NOMO-1 treated with dmso at 0.1 percent for 144 hours (cell line): ENCODE data around the gene OR2M7.
A peak's percentile ranks its signal among the peaks of the same experiment; 100 is the strongest.
"Not testable (repeated sequence)": the region's sequence is repeated elsewhere in the genome, so short reads cannot be mapped to it uniquely, and the experiment has no call there.

ENCODE experiments used
- DNase-seq: peaks from one replicate; lab custom pipeline; 2025; ENCODE audit not compliant: unreplicated experiment; lab: John Stamatoyannopoulos, UW

Gene OR2M7, protein sequence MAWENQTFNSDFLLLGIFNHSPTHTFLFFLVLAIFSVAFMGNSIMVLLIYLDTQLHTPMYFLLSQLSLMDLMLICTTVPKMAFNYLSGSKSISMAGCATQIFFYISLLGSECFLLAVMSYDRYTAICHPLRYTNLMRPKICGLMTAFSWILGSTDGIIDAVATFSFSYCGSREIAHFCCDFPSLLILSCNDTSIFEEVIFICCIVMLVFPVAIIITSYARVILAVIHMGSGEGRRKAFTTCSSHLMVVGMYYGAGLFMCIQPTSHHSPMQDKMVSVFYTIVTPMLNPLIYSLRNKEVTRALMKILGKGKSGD

DNA sequence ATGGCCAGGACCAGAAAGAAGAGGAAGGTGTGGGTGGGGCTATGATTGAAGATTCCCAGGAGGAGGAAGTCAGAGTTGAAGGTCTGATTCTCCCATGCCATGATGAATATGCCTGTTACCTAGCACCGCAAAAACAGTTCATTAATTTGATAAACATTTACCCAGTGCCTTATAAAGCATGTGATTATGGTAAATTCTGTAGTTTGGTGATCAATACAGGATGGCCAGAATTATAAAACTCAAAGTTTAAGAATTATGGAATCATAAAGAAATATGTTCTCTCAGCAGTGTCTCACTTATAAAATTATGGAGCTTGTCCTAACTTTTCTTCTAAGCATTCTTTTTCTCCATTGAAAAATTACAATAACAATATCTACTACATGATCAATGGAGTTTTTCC, at the start of gene OR2M7:
Gene OR2M7, minus strand, starts transcription at position 101 of the 400 bp plus-strand sequence. Its CDS starts 0 bp downstream, at position 101.
- DNase-seq = no peak

DNA sequence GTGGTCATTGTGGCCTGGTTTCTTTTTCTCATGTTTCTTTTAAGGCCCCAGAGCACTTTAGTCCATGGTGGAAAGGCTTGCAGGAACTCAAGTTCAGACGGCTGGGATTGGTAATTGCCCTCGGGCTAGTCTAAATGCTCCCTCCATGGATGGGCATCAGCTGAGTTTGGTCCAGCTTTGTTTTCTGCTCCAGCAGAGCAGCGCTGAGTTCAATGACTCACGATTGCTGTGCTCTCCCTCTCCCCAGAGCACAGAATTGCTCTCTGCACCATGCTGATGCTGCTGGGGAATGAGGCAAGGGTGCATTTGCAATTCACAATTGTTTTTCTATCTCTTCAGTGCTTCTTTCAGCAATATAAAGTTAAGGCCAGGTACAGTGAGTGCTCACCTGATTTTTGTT, 49.4 kb upstream of the OR2M7 start:
- no peak for DNase-seq

DNA sequence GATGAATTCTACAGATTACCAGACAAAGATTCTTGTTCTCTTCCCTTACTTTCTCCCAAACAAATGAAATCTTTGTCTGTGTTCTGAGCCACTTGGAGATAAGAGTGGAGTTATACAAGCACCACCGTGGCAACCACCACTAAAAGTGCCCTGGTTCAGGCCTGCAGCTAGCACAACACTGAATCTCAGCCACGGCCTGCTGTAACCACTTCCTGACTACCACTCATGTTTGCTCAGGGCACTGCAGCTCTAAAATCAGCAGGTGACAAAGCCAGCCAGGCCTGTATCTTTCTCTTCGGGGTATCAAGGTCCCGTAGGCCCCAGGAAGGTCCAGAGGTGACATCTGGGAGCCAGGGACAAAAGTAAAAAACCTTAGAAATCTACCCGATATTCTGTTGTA, 48.0 kb upstream of the OR2M7 start:
- DNase-seq = no peak

DNA sequence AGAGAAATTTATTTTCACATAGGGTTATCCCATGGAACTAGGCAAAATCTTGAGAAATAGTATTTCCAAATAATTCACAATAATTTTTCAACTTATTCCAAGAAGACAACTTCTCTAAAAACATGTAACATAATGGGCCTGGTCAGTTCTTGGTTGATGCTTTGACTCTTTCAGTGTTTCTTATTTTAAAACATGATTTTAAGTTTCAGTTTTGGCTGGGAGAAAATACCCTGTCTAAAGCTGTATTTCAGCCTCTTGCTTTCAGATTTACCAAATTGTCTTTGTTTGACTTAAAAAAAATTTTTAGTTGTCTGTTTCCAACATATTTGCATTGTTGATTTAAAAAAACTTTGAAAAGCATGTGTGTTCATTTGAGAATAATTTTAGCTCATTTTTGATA, 42.2 kb upstream of the OR2M7 start:
- no peak for DNase-seq

DNA sequence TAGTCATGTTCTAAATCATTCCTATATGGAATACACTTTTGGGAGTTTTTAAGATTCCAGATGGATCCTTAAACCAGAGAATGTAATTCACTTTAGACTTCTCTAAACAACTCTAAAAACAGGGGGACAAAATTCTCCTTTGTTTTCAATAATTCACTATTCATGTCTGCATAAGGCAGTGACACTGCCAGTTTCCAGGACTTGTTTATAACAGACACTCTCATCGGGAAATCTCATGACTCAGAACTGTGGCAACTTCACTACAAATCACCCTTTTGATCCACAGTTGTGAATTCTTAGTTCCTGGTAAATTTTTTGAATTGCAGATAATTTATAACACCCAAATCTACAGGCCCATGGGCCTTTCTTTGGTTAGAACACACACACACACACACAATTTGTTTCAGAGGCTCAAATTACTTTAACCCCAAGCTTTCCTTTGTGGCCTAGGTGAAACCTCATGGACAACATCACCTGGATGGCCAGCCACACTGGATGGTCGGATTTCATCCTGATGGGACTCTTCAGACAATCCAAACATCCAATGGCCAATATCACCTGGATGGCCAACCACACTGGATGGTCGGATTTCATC, 36.9 kb upstream of the OR2M7 start, which contains the start of gene OR2T4:
Gene OR2T4, plus strand, starts transcription at position 545 of the 595 bp plus-strand sequence. Its CDS starts 0 bp downstream, at position 545.
- no peak for DNase-seq

DNA sequence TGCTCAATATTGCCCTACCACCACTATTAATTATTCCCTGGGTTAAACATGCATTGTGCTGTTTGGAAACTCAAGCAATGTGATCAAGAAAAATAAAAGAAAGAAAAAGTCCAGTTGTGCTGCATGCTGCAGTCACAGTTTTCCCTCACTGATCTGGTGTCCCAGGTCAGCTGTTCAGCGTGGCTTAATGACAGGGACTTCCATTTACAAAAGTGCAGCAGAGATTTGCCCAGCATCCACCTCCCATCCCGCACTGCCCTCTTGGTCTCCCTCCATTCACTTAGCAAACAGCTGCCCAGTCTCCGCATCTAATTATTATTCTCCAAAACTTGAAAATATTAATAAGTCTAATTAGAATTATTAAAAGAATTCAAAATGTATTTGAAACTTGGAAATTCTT, 35.0 kb upstream of the OR2M7 start:
- no peak for DNase-seq

DNA sequence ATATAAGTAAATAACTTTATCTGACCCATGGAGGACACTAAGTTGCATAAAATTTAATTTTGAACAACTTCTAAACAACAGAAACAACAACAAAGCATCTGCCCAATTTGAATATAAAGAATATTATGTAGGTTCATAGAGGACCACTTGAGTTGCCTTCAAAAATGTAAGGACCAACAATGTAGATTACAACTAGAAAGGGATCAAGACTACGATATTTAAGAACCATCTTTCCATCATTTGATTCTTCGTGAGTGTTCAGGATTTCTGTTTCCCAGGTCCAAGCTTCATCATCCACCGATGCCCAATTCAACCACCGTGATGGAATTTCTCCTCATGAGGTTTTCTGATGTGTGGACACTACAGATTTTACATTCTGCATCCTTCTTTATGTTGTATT, 24.1 kb upstream of the OR2M7 start, which contains the start of gene OR14C36:
Gene OR14C36, plus strand, starts transcription at position 301 of the 400 bp plus-strand sequence. Its CDS starts 0 bp downstream, at position 301.
- DNase-seq = no peak

DNA sequence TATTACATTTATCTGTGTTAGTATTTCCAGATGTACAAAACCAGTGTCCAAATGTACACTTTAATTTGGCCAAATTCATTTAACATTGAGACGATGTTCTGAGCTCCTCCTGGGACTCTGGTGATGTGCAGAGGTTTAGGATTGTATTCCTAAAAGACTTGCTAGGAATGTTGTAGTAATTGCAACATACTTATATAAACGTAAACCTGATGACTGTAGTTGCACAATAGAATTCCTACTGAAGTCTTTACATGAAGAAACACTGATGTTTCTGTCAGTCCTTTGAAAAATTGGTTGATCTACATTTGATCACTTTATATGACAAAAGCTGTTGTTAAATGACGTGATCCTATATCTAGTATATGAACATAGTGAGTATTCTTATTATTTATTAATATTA, 19.1 kb upstream of the OR2M7 start:
- DNase-seq = no peak

DNA sequence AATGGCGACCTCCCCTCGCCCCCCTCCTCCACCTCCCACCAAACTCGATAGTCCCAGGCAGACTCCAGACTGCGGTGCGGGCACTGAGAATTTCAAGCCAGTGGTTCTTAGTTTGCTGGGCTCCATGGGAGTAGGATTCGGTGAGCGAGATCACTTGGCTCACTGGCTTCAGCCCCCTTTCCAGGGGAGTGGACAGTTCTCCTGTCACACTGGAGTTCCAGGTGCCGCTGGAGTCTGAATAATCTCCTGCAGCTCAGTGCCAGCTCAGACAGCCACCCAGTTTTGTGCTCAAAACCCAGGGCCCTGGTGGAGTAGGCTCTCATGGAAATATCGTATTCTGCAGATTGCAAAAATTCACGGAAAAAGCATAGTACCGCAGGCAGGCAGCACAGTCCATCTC, 7.6 kb downstream of the OR2M7 start:
- no peak for DNase-seq

DNA sequence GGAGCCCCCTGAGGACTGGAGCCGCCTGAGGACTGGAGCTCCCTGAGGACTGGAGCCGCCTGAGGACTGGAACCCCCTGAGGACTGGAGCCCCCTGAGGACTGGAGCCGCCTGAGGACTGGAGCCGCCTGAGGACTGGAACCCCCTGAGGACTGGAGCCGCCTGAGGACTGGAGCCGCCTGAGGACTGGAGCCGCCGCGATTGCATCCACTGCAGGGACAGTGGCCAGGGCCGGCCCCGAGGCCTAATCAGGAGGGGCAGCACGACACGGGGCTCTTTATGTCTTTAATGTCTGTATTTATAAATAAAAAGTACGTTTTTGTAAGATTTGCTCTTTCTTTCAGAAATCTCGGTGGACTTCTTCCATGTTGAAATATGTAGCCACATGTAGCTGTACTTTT, 17.6 kb downstream of the OR2M7 start:
- DNase-seq = not testable (repeated sequence)

DNA sequence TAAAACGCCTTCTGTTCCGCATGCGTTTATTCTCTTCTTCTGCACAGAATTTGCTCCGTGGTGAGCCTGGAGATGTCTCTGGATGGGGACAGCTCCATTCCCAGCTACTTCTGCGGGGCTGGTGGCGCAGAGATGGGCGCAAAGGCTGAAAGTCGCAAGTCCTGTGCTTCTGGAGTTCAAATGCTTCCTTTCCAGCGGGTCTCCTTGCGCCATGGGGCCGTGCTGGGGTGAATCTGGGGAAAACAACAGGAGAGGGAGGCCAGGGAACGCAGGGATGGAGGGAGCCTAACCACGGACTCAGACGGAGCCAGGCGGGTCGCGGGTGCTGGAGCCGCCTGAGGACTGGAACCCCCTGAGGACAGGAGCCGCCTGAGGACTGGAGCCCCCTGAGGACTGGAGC, 18.3 kb downstream of the OR2M7 start:
- no peak for DNase-seq

DNA sequence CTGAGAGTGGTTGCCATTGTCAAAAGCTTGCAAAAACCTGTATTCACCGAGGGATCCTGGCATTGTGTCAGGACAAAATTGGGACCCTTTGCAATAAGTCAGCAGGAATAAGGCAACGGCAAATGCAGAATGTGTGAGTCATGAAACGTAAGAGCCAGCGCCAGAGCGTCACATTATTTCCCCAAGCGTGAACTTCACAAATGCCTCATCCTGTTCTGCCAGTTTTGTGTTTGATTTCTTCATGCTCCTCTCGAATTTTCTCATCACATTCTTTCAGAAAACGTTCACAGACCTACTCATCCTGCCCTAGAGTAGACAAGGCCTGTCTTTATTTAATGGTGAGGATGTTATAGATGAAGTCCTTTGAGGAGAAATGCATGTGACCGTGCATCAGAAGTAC, 18.7 kb downstream of the OR2M7 start:
- not testable (repeated sequence) for DNase-seq

DNA sequence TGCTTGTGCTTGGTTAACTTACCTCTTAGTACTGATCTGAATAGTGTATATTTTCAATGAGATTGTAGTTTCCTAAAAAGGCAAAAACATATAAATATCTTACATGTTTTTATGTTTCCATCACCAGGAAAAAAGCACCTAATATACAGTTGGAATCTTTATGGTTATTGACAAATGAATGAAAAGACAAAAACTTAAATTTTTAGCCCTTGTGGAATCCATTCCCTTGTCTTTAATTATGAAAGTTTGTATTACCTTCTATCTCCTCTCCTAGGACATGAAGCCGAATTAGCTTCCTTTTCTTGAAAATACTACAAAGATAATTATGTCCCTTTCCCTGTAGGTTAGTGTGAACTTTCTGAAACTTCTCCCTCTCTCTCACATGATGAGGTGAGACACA, 21.0 kb downstream of the OR2M7 start, which contains the start of gene OR2T12:
Gene OR2T12, minus strand, starts transcription at position 101 of the 400 bp plus-strand sequence. CDS start 7,846 bp downstream, outside the sequence.
- no peak for DNase-seq

DNA sequence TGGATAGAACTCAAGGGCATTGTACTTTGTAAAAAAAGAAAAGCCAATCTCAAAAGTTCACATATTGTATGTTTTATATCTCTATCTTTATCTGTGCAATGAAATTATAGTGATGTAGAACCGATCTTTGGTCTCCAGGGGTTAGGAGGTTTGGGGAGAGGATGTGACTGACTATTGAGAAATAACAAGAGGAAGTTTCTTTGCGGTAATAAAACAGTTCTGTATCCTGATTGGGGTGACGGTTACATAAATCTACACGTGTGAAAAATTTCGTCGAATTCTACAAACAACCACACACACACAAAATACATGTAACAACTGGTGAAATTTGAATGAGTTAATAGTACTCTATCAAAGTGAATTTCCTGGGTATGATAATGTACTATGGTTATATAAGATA, 36.0 kb downstream of the OR2M7 start:
- DNase-seq = peak; percentile 61

DNA sequence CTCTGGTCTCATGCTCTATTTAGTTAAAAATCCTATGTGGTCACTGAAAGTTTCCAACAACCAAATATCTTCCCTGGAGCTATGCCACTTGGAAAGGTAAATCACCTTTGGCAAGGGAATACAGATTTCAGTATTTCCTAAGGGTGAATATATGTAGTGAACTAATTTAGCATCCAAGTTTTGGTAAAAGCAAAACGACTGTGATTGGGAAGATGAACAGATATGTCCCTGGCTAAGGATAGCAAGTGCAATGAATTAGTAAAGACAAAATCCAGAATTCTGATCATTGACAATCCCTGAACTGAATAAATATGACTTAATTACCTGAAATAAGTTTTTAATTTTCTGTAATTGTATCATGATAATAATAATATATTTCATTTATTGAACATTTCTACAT, 46.5 kb downstream of the OR2M7 start, which contains the start of gene OR2T33:
Gene OR2T33, minus strand, starts transcription at position 101 of the 400 bp plus-strand sequence. CDS start 4,162 bp downstream, outside the sequence.
- DNase-seq = no peak
